ENCODE data around the gene LETM1.

DNA sequence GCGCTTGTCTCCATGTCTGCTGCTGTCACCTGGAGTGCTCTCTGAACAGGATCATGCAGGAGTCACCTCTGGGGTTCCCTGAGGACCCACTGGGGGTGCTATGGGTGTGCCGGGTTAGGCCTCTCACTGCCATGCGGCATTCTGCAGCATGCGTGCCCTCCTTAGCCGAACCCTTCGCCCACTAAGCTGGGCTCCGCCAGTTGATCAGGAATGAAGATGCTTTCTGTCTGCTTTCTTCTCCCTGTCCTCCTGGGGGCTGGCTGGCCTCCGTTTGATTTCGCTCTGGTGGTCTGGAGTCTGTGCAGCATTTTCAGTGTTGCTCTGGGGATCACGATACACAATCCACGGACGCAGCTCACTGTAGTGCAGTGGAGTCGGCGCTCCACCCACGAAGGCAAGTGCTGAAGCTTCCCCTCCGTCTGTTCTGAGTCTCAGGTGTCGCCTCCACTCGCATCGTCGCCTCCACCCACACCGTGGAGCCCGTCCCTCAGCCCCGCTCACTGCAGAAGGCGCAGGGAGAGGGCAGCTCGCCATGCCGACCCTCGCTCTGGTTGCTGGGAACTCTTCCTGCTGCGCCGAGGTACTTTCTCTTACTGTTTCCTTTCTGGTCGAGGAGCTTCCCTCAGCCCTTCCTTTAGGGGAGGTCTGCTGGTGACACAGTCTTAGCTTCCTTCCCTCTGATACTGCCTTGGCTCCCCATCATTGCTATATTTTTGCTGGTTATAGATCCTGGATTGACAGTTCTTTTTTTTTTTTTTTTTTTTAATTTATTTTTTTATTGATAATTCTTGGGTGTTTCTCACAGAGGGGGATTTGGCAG, 29.2 kb downstream of the LETM1 start:
- TF ChIP-seq SNAI2 (CRISPR knock-in tag; IDR thresholded peaks at IDR 0.05) (no peak), ARNTL (CRISPR knock-in tag; IDR thresholded peaks at IDR 0.05; ENCODE audit: borderline replicate concordance, low read depth) (no peak), TOX (CRISPR knock-in tag; IDR thresholded peaks at IDR 0.05; ENCODE audit: borderline replicate concordance) (no peak), TCF4 (CRISPR knock-in tag; IDR thresholded peaks at IDR 0.05; ENCODE audit: borderline replicate concordance) (no peak), CSDC2 (CRISPR knock-in tag; IDR thresholded peaks at IDR 0.05) (no peak), GLIS3 (CRISPR knock-in tag; IDR thresholded peaks at IDR 0.05) (no peak)
- TF ChIP-seq, protein P1, sequence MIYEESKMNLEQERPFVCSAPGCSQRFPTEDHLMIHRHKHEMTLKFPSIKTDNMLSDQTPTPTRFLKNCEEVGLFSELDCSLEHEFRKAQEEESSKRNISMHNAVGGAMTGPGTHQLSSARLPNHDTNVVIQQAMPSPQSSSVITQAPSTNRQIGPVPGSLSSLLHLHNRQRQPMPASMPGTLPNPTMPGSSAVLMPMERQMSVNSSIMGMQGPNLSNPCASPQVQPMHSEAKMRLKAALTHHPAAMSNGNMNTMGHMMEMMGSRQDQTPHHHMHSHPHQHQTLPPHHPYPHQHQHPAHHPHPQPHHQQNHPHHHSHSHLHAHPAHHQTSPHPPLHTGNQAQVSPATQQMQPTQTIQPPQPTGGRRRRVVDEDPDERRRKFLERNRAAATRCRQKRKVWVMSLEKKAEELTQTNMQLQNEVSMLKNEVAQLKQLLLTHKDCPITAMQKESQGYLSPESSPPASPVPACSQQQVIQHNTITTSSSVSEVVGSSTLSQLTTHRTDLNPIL (CRISPR knock-in tag; IDR thresholded peaks at IDR 0.05; ENCODE audit: low read depth) = no peak
- TF ChIP-seq, protein P2, sequence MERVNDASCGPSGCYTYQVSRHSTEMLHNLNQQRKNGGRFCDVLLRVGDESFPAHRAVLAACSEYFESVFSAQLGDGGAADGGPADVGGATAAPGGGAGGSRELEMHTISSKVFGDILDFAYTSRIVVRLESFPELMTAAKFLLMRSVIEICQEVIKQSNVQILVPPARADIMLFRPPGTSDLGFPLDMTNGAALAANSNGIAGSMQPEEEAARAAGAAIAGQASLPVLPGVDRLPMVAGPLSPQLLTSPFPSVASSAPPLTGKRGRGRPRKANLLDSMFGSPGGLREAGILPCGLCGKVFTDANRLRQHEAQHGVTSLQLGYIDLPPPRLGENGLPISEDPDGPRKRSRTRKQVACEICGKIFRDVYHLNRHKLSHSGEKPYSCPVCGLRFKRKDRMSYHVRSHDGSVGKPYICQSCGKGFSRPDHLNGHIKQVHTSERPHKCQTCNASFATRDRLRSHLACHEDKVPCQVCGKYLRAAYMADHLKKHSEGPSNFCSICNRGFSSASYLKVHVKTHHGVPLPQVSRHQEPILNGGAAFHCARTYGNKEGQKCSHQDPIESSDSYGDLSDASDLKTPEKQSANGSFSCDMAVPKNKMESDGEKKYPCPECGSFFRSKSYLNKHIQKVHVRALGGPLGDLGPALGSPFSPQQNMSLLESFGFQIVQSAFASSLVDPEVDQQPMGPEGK (CRISPR knock-in tag; IDR thresholded peaks at IDR 0.05; ENCODE audit: borderline replicate concordance) = no peak
- TF ChIP-seq, protein P3, sequence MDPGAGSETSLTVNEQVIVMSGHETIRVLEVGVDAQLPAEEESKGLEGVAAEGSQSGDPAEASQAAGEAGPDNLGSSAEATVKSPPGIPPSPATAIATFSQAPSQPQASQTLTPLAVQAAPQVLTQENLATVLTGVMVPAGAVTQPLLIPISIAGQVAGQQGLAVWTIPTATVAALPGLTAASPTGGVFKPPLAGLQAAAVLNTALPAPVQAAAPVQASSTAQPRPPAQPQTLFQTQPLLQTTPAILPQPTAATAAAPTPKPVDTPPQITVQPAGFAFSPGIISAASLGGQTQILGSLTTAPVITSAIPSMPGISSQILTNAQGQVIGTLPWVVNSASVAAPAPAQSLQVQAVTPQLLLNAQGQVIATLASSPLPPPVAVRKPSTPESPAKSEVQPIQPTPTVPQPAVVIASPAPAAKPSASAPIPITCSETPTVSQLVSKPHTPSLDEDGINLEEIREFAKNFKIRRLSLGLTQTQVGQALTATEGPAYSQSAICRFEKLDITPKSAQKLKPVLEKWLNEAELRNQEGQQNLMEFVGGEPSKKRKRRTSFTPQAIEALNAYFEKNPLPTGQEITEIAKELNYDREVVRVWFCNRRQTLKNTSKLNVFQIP (CRISPR knock-in tag; IDR thresholded peaks at IDR 0.05; ENCODE audit: borderline replicate concordance, low read depth) = no peak

Data from SK-N-SH treated with all-trans-retinoic acid at 6 μM for 48 hours (cell line).